ENCODE data around the gene ANKRD18A. TPM values are rescaled to one million over a fixed set of nuclear protein-coding genes. Genes with fewer than 3 reads are reported as not detected.

Gene ANKRD18A
- 5.6 to 13.3 TPM (median 9.8 TPM) in 5 replicates for total RNA-seq (2022; extraction: Qiagen RNA extraction; ENCODE audit: low read depth)

GRCh38 chr9:38620483-38621433 is at the start of gene ANKRD18A:
Gene ANKRD18A (minus strand): TSS chr9:38620596. CDS start chr9:38620285, 311 bp downstream.

Other genes with a start within 250 kb of the ANKRD18A start
- gene ALDH1B1, start 227.9 kb downstream of the ANKRD18A start, total RNA-seq (2022; extraction: Qiagen RNA extraction; ENCODE audit: low read depth) = 48.3 to 54.7 TPM (median 50.8 TPM) in 5 replicates
- gene IGFBPL1, start 196.1 kb downstream of the ANKRD18A start, total RNA-seq (2022; extraction: Qiagen RNA extraction; ENCODE audit: low read depth) = 1.8 to 3.0 TPM (median 2.6 TPM) in 5 replicates
- not detected in 5 replicates for gene FAM240B, start 99.5 kb upstream of the ANKRD18A start, total RNA-seq (2022; extraction: Qiagen RNA extraction; ENCODE audit: low read depth)

Data from A549 treated with GW870086 at 1 μM for 4 hours (cell line).